H9 (cell line): ENCODE data around the gene AP2A2. TPM values are rescaled to one million over a fixed set of nuclear protein-coding genes. Genes with fewer than 3 reads are reported as not detected.

Source experiments
- DNase-seq: peaks from one replicate; pipeline ENCODE4 v3.0.0-alpha.2; 2017
- H2AFZ ChIP-seq: one replicate; pipeline ENCODE4 v1.6.1; 2013; ENCODE audit warnings: mild to moderate bottlenecking, low read length, control low read depth, moderate library complexity
- H2AK5ac ChIP-seq: 2 replicates; pipeline ENCODE4 v1.6.1; 2013; ENCODE audit warnings: low read length, control low read depth, mixed read lengths; ENCODE audit not compliant: insufficient read length
- H2BK120ac ChIP-seq: one replicate; pipeline ENCODE4 v1.6.1; 2013; ENCODE audit warnings: low read depth, mild to moderate bottlenecking, low read length, control low read depth, inconsistent platforms; ENCODE audit not compliant: poor library complexity, severe bottlenecking
- H2BK12ac ChIP-seq: 2 replicates; pipeline ENCODE4 v1.6.1; 2013; ENCODE audit warnings: low read length, control low read depth, mixed read lengths, low read depth; ENCODE audit not compliant: insufficient read length
- H2BK15ac ChIP-seq: 2 replicates; pipeline ENCODE4 v1.6.1; 2013; ENCODE audit warnings: low read depth, low read length, control low read depth
- H2BK20ac ChIP-seq: one replicate; pipeline ENCODE4 v1.6.1; 2013; ENCODE audit warnings: low read depth, mild to moderate bottlenecking, low read length, control low read depth, inconsistent platforms; ENCODE audit not compliant: poor library complexity, severe bottlenecking
- H2BK5ac ChIP-seq: 2 replicates; pipeline ENCODE4 v1.6.1; 2013; ENCODE audit warnings: low read length, control low read depth, mixed read lengths; ENCODE audit not compliant: insufficient read length
- H3K14ac ChIP-seq: 2 replicates; pipeline ENCODE4 v1.6.1; 2013; ENCODE audit warnings: low read length, control low read depth; ENCODE audit not compliant: insufficient read depth
- H3K18ac ChIP-seq: 2 replicates; pipeline ENCODE4 v1.6.1; 2013; ENCODE audit warnings: low read depth, mild to moderate bottlenecking, mixed read lengths, low read length, control low read depth; ENCODE audit not compliant: insufficient read length
- H3K23ac ChIP-seq: 2 replicates; pipeline ENCODE4 v1.6.1; 2013; ENCODE audit warnings: low read length, control low read depth, mixed read lengths, low read depth; ENCODE audit not compliant: insufficient read length
- H3K23me2 ChIP-seq: 2 replicates; pipeline ENCODE4 v1.6.1; 2013; ENCODE audit warnings: low read depth, mild to moderate bottlenecking, mixed read lengths, low read length, control low read depth; ENCODE audit not compliant: insufficient read length, poor library complexity, severe bottlenecking
- H3K27ac ChIP-seq: 2 replicates; pipeline ENCODE4 v1.5.1; 2013; ENCODE audit warnings: low read length, control low read depth, mixed read lengths, low read depth; ENCODE audit not compliant: insufficient read length
- H3K27me3 ChIP-seq: 2 replicates; pipeline ENCODE4 v1.6.1; 2013; ENCODE audit warnings: low read length, control low read depth, inconsistent platforms; ENCODE audit not compliant: insufficient read depth
- H3K4ac ChIP-seq: 2 replicates; pipeline ENCODE4 v1.6.1; 2013; ENCODE audit warnings: low read depth, mild to moderate bottlenecking, control low read depth, inconsistent platforms, low read length, moderate library complexity
- H3K4me1 ChIP-seq: 2 replicates; pipeline ENCODE4 v1.6.1; 2013; ENCODE audit warnings: low read length, control low read depth, inconsistent platforms; ENCODE audit not compliant: insufficient read depth
- H3K4me2 ChIP-seq: 2 replicates; pipeline ENCODE4 v1.6.1; 2013; ENCODE audit warnings: low read length, control low read depth, mixed read lengths; ENCODE audit not compliant: insufficient read length, insufficient read depth
- H3K56ac ChIP-seq: 2 replicates; pipeline ENCODE4 v1.6.1; 2013; ENCODE audit warnings: low read depth, mild to moderate bottlenecking, mixed read lengths, low read length, control low read depth; ENCODE audit not compliant: insufficient read length
- H3K79me1 ChIP-seq: 2 replicates; pipeline ENCODE4 v1.6.1; 2013; ENCODE audit warnings: low read depth, mild to moderate bottlenecking, moderate library complexity, low read length, control low read depth, inconsistent platforms; ENCODE audit not compliant: insufficient read depth, poor library complexity, severe bottlenecking
- H3K79me2 ChIP-seq: 2 replicates; pipeline ENCODE4 v1.6.1; 2013; ENCODE audit warnings: low read length, control low read depth, inconsistent platforms; ENCODE audit not compliant: insufficient read depth
- H3K9ac ChIP-seq: 2 replicates; pipeline ENCODE4 v1.6.1; 2013; ENCODE audit warnings: low read length, control low read depth, mixed read lengths; ENCODE audit not compliant: insufficient read length; ENCODE audit errors: extremely low read depth
- H3K9me3 ChIP-seq: one replicate; pipeline ENCODE4 v1.6.1; 2013; ENCODE audit warnings: low read depth, low read length, inconsistent platforms; ENCODE audit not compliant: control insufficient read depth
- H3T11ph ChIP-seq: one replicate; pipeline ENCODE4 v1.6.1; 2013; ENCODE audit warnings: mild to moderate bottlenecking, low read length, control low read depth, inconsistent platforms
- H4K20me1 ChIP-seq: one replicate; pipeline ENCODE4 v1.6.1; 2013; ENCODE audit not compliant: control insufficient read depth, insufficient read length, insufficient read depth
- H4K5ac ChIP-seq: 2 replicates; pipeline ENCODE4 v1.6.1; 2013; ENCODE audit warnings: low read depth, mild to moderate bottlenecking, mixed read lengths, low read length, control low read depth; ENCODE audit not compliant: insufficient read length
- H4K8ac ChIP-seq: replicated peaks from 2 replicates; pipeline ENCODE4 v1.6.1; 2013; ENCODE audit warnings: low read length, control low read depth, mixed read lengths, low read depth; ENCODE audit not compliant: insufficient read length
- H4K91ac ChIP-seq: 2 replicates; pipeline ENCODE4 v1.6.1; 2013; ENCODE audit warnings: low read depth, mild to moderate bottlenecking, moderate library complexity, mixed read lengths, low read length, control low read depth; ENCODE audit not compliant: insufficient read length
- H3K27ac Mint-ChIP-seq, 3 experiments: 2 replicates in 2 of 3; 3 replicates in 1 of 3; pipeline ENCODE4 v1.8.0; 2020 to 2021; ENCODE audit warnings: mixed read lengths in 3 of 3, mild to moderate bottlenecking in 1 of 3, moderate library complexity in 1 of 3
- H3K27me3 Mint-ChIP-seq: 2 replicates; pipeline ENCODE4 v1.8.0; 2021; ENCODE audit warnings: low read depth, mild to moderate bottlenecking, moderate library complexity, mixed read lengths
- H3K36me3 Mint-ChIP-seq, 3 experiments: 2 replicates in 2 of 3; 3 replicates in 1 of 3; pipeline ENCODE4 v1.8.0; 2020 to 2021; ENCODE audit warnings: low read depth in 3 of 3, mixed read lengths in 3 of 3; ENCODE audit not compliant: insufficient read depth in 1 of 3
- H3K4me1 Mint-ChIP-seq, 2 experiments: 2 replicates each; pipeline ENCODE4 v1.8.0; 2020; ENCODE audit warnings: mixed read lengths in 2 of 2
- H3K4me3 Mint-ChIP-seq, 2 experiments: 2 replicates in 1 of 2; 3 replicates in 1 of 2; pipeline ENCODE4 v1.8.0; 2020 to 2021; ENCODE audit warnings: mild to moderate bottlenecking in 2 of 2, mixed read lengths in 2 of 2, moderate library complexity in 1 of 2
- H3K9me3 Mint-ChIP-seq, 2 experiments: 2 replicates in 1 of 2; 3 replicates in 1 of 2; pipeline ENCODE4 v1.8.0; 2020; ENCODE audit warnings: mild to moderate bottlenecking in 2 of 2, mixed read lengths in 2 of 2, moderate library complexity in 1 of 2
- CTCF ChIP-seq: fragments of 200-600 bp; sonication (generic); conservative IDR thresholded peaks from 3 replicates; pipeline ENCODE4 v1.8.0; 2021; ENCODE audit warnings: antibody characterized with exemption, mild to moderate bottlenecking
- WGBS: extraction: QIAGEN DNeasy Blood & Tissue Kit; methylation state at CpG from one replicate; pipeline ENCODE4 v1.1.7; 2013; ENCODE audit warnings: missing lambda C conversion rate, low lambda C conversion rate, mixed read lengths; ENCODE audit not compliant: insufficient read length; ENCODE audit errors: extremely low coverage; 5-methylcytosine and 5-hydroxymethylcytosine counted together
- total RNA-seq: library from RNA; stranded (reverse); gene quantifications from 2 replicates; pipeline ENCODE4 v1.2.1, GENCODE V29; 2021

The AP2A2 gene
- total RNA-seq, 1 experiment from 2014 or later: 53.7 TPM

GRCh38 chr11:928786-929185 lies 3.1 kb downstream of the AP2A2 start:
- Histone ChIP-seq H2BK12ac (no peak overlapping the region), H4K5ac (no peak overlapping the region), H3K79me1 (peaks cover 16% of the 10 kb centered on the region), H2BK20ac (no peak overlapping the region), H3K27me3 (no peaks in the 10 kb centered on the region), H3K4me2 (no peak overlapping the region), H3K79me2 (peaks cover 17% of the 10 kb centered on the region; the same call in 1 of the 2 replicates), H4K91ac (no peak overlapping the region), H2BK5ac (no peak overlapping the region), H3K18ac (no peak overlapping the region), H2AFZ (no peak overlapping the region), H4K20me1 (no peaks in the 10 kb centered on the region), H3K23ac (no peak overlapping the region), H2AK5ac (no peak overlapping the region), H3K4ac (no peak overlapping the region), H3K14ac (no peak overlapping the region), H3K9ac (no peak overlapping the region), H3K56ac (no peak overlapping the region), H2BK120ac (no peak overlapping the region), H3K9me3 (no peaks in the 10 kb centered on the region), H4K8ac (no peak overlapping the region), H3T11ph (no peak overlapping the region), H3K27ac (no peak overlapping the region), H3K23me2 (peaks cover 9% of the 10 kb centered on the region), H2BK15ac (no peak overlapping the region), H3K4me1 (peaks cover 10% of the 10 kb centered on the region; the same call in 1 of the 2 replicates)
- H3K4me3 Mint-ChIP-seq: no peak overlapping the region
- H3K9me3 Mint-ChIP-seq: no peaks in the 10 kb centered on the region
- peaks cover 4 to 14% (median 12%) of the 10 kb centered on the region in 3 experiments; a peak in 5 of 7 replicates for H3K36me3 Mint-ChIP-seq
- TF ChIP-seq CTCF: no peak
- peak overlapping the region in 1 of 3 experiments; percentile 40; a peak in 1 of 7 replicates for H3K27ac Mint-ChIP-seq
- peaks cover 34 to 39% of the 10 kb centered on the region in 2 experiments for H3K4me1 Mint-ChIP-seq
- WGBS: no CpG with 5 or more reads among the region's 8 CpGs
- DNase-seq: no peak
- peaks cover 6% of the 10 kb centered on the region for H3K27me3 Mint-ChIP-seq
